T-helper 9 cell (primary cell): ENCODE data around the gene HP1BP3.
"Not testable (repeated sequence)": the region's sequence is repeated elsewhere in the genome, so short reads cannot be mapped to it uniquely, and the experiment has no call there.

Source experiments
- DNase-seq: peaks from one replicate; pipeline ENCODE4 v3.0.0-alpha.2; 2020

The HP1BP3 gene

GRCh38 chr1:20726118-20726911, 60.8 kb downstream of the HP1BP3 start:
- no peak for DNase-seq

DNA sequence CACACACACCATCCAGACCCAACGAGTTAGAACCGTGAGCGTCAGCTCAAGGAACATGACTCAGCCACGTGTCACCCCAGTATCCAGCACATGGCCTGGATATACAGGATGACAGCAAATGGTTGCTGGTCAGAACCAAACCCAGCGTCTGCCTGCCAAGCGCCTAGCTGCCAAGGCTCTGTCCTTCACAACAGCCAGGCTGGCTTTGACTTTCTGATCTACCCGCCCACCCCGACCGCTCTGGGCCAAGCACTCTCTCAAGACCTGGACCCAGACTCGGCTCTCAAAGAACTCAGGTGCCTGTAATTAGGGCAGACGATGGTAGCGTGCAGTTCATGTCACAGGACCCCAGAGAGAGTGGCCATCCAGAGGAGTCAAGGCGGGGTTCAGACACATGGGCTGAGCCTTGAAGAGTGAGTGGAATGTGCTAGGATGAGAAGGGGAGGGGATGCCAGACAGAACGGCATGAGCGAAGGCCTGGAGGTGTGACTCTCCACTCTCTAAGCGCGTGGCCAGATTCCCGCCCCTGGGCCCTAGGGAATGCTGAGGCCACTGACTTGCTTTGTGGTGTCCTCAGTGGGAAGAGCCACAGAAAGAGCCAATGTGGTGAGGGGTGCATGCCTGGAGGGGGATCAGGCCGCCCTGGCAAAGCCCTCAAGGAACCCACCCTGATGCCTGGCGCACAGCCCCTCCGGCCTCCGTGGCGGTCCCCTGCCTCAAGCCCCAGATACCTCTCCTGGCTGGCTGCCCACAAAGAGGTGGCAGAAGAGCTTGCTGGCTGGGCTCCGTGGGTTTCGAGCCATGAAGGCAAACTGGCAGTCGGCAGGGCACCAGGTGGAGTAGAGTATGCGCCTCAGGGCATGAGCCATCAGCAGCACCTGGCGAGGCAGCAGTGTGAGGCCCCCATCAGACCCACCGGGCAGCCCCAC, 61.7 kb downstream of the HP1BP3 start:
- no peak for DNase-seq

GRCh38 chr1:20724364-20725188, 62.5 kb downstream of the HP1BP3 start:
- no peak for DNase-seq

- no peak for DNase-seq
Measured at GRCh38 chr1:20723537-20724363, 63.4 kb downstream of the HP1BP3 start.

DNA sequence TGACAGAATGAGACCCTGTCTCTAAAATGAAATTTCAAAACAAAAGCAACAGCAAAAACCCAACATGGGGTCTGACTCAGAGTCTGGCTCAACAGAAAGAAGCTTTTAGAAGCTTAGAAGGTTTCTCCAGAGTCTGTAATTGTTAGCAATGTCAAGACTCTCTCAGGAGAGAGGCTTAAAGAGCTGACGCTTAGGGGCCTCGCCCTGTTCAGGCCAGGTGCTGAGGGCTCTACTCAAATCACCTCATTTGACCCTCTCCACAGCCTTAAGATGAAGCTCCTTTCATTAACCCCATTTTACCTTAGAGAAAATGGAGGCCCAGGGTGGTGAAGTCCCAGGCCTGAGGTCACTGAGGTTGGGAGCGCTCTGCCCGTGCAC, 64.0 kb downstream of the HP1BP3 start:
- DNase-seq = no peak

- no peak for DNase-seq
Measured at GRCh38 chr1:20721117-20722061, 65.7 kb downstream of the HP1BP3 start.

DNA sequence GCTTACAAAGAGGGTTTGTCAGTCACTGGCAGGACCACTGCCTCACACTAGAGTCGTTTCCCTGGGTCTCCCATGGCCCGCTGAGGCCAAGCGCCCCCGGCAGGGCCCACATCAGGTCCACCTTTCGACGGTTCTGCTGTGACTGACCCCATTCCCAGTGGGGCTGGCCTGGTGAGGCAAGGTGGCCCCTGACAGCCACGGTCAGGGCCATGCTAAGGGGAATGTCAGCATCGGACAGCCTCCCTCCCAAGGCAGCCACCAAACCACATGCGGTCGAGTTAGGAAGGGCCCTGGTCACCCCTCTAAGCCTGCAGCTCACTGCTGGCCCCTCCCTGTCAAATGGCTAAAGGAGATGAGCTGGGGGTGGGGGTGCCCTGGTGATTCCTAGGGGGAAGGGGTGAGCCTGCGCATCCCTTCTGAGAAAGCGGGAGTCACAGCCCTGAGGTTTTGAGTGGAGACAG, 66.4 kb downstream of the HP1BP3 start:
- DNase-seq = no peak

DNA sequence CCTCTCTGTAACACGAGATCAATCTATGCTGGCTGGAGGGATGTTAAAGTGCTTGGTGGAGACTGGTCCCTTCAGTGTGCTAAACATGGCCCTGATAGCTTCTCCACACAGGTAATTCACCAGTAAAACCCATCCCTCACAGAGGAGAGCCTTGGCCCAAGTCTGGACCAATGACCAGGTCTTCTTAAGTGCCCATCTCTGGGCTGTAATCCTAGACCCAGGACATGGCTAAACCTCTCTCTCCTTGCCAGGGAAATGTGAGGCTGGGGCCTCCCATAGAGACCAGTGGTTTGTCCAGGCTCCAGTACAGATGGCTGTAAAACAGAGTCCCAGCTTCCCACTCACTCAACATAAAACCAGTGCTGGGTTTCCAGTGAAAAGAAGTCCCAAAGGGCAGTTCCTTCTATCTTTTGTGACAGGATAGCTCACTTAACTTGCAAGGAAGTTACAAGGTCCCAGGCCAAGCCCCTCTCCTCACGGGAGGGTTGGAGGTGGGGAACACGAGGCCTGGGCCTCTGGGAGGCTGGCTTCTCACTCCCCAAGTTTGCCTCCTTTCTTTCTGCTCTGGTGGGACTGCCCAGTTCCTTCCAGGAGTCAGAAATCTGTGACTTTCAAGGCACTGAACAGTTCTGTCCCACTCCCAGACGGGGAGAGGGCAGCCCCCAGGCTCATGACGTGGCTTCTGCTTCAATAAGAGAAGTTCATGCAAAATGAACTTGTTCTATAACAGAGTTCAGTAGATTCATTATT, 67.1 kb downstream of the HP1BP3 start:
- no peak for DNase-seq

- DNase-seq = no peak
Measured at GRCh38 chr1:20719261-20719660, 67.8 kb downstream of the HP1BP3 start.

DNA sequence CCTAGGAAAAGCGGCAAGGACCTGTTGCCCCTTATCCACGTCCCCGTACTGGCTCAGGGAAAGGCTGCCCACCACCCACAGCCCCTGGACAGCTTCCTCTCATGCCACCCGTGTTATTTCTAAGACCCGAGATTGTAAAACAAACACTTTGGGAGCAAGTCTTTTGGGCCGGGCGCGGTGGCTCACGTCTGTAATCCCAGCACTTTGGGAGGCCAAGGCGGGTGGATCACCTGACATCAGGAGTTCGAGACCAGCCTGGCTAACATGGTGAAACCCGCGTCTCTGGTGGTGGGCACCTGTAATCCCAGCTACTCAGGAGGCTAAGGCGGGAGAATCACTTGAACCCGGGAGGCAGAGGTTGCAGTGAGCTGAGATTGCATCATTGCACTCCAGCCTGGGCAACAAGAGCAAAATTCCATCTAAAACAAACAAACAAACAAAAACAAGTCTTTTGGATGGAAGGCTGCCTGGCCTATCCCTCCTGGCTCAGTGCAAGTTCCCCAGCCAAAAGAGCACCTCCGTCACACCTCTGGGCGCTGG, 68.7 kb downstream of the HP1BP3 start:
- DNase-seq = not testable (repeated sequence)

DNA sequence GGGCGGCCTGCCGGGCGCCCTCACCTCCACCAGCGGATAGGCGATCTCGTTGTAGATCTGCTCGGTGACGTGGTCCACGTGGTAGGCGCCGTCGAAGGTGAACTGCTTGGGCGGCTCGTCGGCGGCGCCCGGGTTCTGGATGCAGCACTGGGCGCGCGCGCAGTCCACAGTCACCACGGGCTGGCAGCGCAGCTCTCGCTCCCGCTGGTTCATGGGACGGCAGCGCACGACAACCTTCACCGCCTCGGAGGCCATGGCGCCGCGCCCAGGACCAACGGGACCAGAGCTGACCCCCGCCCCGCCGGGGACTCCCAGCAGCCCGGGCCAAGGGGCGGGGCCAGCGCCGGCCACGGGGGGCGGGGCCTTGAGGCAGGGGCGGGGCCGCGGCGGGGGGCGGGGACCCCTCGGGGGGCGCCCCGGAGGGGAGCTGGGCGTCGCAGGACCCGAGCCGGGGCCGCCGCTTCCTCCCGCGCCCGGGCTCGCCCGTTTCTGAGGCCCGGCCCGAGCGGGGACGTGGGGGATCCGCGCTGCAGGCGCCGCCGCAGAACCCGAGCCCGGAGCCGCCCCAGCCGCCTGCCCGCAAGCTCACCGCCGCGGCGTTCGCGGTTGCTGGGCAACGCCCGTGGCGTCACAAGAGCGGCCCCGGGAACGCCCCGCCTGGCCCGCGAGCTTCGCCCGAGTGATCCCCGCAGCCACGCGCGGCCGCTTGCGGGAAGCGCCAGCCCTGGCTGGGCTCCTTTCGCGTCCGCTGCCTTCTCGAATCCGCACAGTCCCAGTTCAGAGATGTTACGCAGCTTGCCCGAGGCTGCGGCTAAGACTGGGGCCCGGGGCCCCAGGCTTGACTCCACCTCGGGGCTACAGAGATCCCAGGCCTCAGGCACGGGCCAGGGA, 69.4 kb downstream of the HP1BP3 start, which contains the start of gene KIF17:
Gene KIF17, minus strand, starts transcription at position 556 of the 891 bp plus-strand sequence. Its CDS starts 301 bp downstream, at position 255.
- peak; percentile 49 for DNase-seq

GRCh38 chr1:20716232-20716631, 70.9 kb downstream of the HP1BP3 start:
- no peak for DNase-seq

GRCh38 chr1:20715406-20715805, 71.7 kb downstream of the HP1BP3 start:
- DNase-seq = no peak

DNA sequence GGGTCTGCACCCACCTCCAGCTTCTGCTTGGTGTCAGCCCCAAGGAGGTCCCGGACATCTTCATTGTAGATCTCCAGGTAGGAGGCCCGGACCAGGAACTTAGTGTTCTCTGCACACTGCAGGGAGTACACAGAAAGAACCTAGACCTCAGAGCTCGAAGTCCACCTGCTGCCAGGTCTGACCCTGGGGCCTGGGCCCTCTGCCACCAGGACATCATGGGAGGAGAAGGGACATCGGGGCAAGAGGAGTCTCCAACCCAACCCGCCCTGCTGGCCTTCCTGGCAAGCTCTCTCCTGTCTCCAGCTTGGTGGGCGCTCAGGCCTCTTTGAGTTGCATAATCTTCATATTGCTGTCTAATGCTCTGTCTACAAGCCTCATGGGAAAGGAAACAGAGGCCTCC, 73.7 kb downstream of the HP1BP3 start:
- DNase-seq = no peak

DNA sequence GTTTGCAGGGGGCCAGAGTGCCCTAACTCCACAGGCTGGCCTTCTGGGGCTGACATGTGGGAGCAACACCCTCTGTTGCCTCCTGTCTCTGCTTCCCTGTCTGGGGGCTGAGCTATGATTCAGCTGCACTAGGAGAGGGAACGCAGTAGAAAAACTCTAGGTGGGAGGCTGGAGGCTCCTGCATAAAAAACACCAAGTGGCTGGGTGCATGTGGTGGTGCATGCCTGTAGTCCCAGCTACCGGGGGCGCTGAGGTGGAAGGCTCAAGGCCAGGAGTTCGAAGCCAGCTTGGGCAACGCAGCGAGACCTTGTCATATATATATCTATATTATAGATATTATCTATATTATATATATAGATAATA, 74.9 kb downstream of the HP1BP3 start:
- DNase-seq = no peak

- no peak for DNase-seq
Measured at GRCh38 chr1:20711285-20712214, 75.6 kb downstream of the HP1BP3 start.
